ENCODE measurements around the gene ATOH8. TPM values are rescaled to one million over a fixed set of nuclear protein-coding genes. Genes with fewer than 3 reads are reported as not detected.

The ATOH8 gene
- total RNA-seq, 1 donor from 2014 or later = 9.0 TPM

DNA sequence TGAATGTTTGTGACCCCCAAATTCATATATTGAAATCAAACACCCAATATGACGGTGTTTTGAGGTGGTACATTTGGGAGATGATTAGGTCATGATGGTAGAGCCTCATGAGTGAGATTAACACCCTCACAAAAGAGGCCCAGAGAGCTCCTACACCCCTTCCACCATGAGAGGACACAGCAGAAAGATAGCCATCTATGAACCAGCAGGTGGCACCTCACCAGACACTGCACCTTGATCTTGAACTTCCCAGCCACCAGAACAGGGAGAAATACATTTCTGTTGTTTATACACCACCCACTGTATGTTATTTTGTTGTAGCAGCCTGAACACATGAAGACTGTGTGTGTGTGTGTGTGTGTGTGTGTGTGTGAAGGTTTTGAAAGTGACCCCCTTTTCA is 76.9 kb downstream of the ATOH8 start:
- Mint-ChIP-seq H3K27me3 (ENCODE audit: unreplicated experiment) (peaks cover 1% of the 10 kb centered on the region), H3K36me3 (ENCODE audit: unreplicated experiment) (no peaks in the 10 kb centered on the region), H3K4me1 (ENCODE audit: low read depth, unreplicated experiment) (peaks cover 5% of the 10 kb centered on the region), H3K27ac (ENCODE audit: unreplicated experiment) (no peak overlapping the region), H3K4me3 (ENCODE audit: unreplicated experiment) (no peak overlapping the region), H3K9me3 (ENCODE audit: unreplicated experiment) (peaks cover under 1% of the 10 kb centered on the region)
- TF ChIP-seq, protein P1, sequence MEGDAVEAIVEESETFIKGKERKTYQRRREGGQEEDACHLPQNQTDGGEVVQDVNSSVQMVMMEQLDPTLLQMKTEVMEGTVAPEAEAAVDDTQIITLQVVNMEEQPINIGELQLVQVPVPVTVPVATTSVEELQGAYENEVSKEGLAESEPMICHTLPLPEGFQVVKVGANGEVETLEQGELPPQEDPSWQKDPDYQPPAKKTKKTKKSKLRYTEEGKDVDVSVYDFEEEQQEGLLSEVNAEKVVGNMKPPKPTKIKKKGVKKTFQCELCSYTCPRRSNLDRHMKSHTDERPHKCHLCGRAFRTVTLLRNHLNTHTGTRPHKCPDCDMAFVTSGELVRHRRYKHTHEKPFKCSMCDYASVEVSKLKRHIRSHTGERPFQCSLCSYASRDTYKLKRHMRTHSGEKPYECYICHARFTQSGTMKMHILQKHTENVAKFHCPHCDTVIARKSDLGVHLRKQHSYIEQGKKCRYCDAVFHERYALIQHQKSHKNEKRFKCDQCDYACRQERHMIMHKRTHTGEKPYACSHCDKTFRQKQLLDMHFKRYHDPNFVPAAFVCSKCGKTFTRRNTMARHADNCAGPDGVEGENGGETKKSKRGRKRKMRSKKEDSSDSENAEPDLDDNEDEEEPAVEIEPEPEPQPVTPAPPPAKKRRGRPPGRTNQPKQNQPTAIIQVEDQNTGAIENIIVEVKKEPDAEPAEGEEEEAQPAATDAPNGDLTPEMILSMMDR (IDR thresholded peaks at IDR 0.05; ENCODE audit: partially characterized antibody, unreplicated experiment) = no peak
- no peak for DNase-seq

DNA sequence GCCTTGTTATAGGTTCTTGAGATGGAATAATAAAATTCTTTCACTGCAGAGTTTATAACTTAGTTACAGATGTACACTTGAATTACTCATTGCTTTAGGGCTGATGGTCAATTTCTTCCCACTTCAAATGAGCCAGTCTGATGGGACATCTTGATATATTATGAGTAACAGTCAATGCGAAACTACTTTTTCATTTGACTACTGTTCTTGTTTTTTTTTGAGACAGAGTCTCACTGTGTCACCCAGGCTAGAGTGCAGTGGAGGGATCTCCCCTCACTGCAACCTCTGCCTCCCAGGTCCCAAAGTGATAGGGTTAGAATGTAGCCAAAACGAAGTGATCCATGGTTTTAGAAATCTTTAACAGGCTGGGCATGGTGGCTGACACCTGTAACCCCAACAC is 77.9 kb downstream of the ATOH8 start:
- Mint-ChIP-seq H3K27ac (ENCODE audit: unreplicated experiment) (no peak overlapping the region), H3K27me3 (ENCODE audit: unreplicated experiment) (peaks cover 1% of the 10 kb centered on the region), H3K4me1 (ENCODE audit: low read depth, unreplicated experiment) (peaks cover 5% of the 10 kb centered on the region), H3K36me3 (ENCODE audit: unreplicated experiment) (no peaks in the 10 kb centered on the region), H3K9me3 (ENCODE audit: unreplicated experiment) (peaks cover 1% of the 10 kb centered on the region), H3K4me3 (ENCODE audit: unreplicated experiment) (no peak overlapping the region)
- DNase-seq = no peak
- TF ChIP-seq, protein P1 (IDR thresholded peaks at IDR 0.05; ENCODE audit: partially characterized antibody, unreplicated experiment) = no peak

DNA sequence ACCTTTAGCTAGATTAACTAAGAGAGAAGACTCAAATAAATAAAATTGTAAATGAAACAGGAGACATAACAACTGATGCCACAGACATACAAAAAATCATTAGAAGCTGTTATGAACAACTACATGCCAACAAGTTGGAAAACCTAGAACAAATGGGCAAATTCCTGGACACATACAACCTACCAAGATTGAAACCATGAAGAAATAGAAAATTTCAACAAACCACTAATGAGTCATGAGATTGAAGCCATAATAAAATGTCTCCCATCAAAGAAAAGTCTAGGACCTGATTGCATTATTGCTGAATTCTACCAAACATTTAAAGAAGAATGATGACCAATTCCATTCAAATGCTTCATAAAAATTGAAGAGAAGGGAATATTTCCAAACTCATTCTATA is 80.7 kb downstream of the ATOH8 start:
- peaks cover 3% of the 10 kb centered on the region for H3K9me3 Mint-ChIP-seq (ENCODE audit: unreplicated experiment)
- no peak overlapping the region for H3K27ac Mint-ChIP-seq (ENCODE audit: unreplicated experiment)
- no peak for DNase-seq
- peaks cover 1% of the 10 kb centered on the region for H3K27me3 Mint-ChIP-seq (ENCODE audit: unreplicated experiment)
- peaks cover 3% of the 10 kb centered on the region for H3K4me1 Mint-ChIP-seq (ENCODE audit: low read depth, unreplicated experiment)
- no peak overlapping the region for H3K4me3 Mint-ChIP-seq (ENCODE audit: unreplicated experiment)
- no peaks in the 10 kb centered on the region for H3K36me3 Mint-ChIP-seq (ENCODE audit: unreplicated experiment)
- TF ChIP-seq, protein P1 (IDR thresholded peaks at IDR 0.05; ENCODE audit: partially characterized antibody, unreplicated experiment) = no peak

Small RNAs within 50 kb of the gene (microRNA-seq; reads per million reads assigned to microRNA genes)
- not detected for gene MIR6071 (ENCODE audit: unreplicated experiment)

Other genes with a start within 250 kb of the ATOH8 start
- 302 TPM for gene MAT2A, start 214.8 kb upstream of the ATOH8 start, total RNA-seq (ENCODE audit: unreplicated experiment)
- gene GGCX, start 192.5 kb upstream of the ATOH8 start, total RNA-seq (ENCODE audit: unreplicated experiment) = 49.6 TPM
- 0.78 TPM for gene VAMP8, start 176.4 kb upstream of the ATOH8 start, total RNA-seq (ENCODE audit: unreplicated experiment)
- gene VAMP5, start 169.6 kb upstream of the ATOH8 start, total RNA-seq (ENCODE audit: unreplicated experiment) = 1.4 TPM
- gene RNF181, start 158.2 kb upstream of the ATOH8 start, total RNA-seq (ENCODE audit: unreplicated experiment) = 75.1 TPM
- gene TMEM150A, start 151.3 kb upstream of the ATOH8 start, total RNA-seq (ENCODE audit: unreplicated experiment) = 18.1 TPM
- gene C2orf68, start 141.9 kb upstream of the ATOH8 start, total RNA-seq (ENCODE audit: unreplicated experiment) = 51.0 TPM
- gene USP39, start 137.8 kb upstream of the ATOH8 start, total RNA-seq (ENCODE audit: unreplicated experiment) = 55.0 TPM
- not detected for gene SFTPB, start 85.8 kb upstream of the ATOH8 start, total RNA-seq (ENCODE audit: unreplicated experiment)
- gene GNLY, start 59.6 kb upstream of the ATOH8 start, total RNA-seq (ENCODE audit: unreplicated experiment) = not detected
- gene ST3GAL5, start 135.0 kb downstream of the ATOH8 start, total RNA-seq (ENCODE audit: unreplicated experiment) = 46.5 TPM

Measured in glutamatergic neuron (in vitro differentiated cells).